GM12801 (cell line): ENCODE data around the gene CSMD2.

Source experiments
- CTCF ChIP-seq: IDR thresholded peaks from one replicate; pipeline ENCODE4 v1.5.1; 2011; ENCODE audit warnings: control low read depth; ENCODE audit not compliant: insufficient read length; ENCODE audit errors: extremely low read depth

CSMD2 gene

GRCh38 chr1:34122080-34122932 lies 42.7 kb downstream of the CSMD2 start:
- TF ChIP-seq CTCF, result no peak

- no peak for TF ChIP-seq CTCF
Measured at GRCh38 chr1:34115233-34115632, 49.8 kb downstream of the CSMD2 start.

GRCh38 chr1:34113887-34114286 lies 51.1 kb downstream of the CSMD2 start:
- TF ChIP-seq CTCF, result no peak

GRCh38 chr1:34113362-34113761 lies 51.7 kb downstream of the CSMD2 start:
- no peak for TF ChIP-seq CTCF

- TF ChIP-seq CTCF, result no peak
Measured at GRCh38 chr1:34108711-34109110, 56.3 kb downstream of the CSMD2 start.

- TF ChIP-seq CTCF, result no peak
Measured at GRCh38 chr1:34108269-34108668, 56.8 kb downstream of the CSMD2 start.

GRCh38 chr1:34101151-34101550 lies 63.9 kb downstream of the CSMD2 start:
- no peak for TF ChIP-seq CTCF
